ENCODE data around the gene BORCS6.

Gene BORCS6

GRCh38 chr17:8142158-8142886, 47.7 kb downstream of the BORCS6 start:
- DNase-seq: no peak

GRCh38 chr17:8141741-8142140, 48.2 kb downstream of the BORCS6 start:
- no peak for DNase-seq

GRCh38 chr17:8141045-8141444, 48.9 kb downstream of the BORCS6 start:
- DNase-seq: no peak

GRCh38 chr17:8140065-8141029, 49.6 kb downstream of the BORCS6 start:
- no peak for DNase-seq

- peak; percentile 93 to 95 (median 94) for DNase-seq
Measured at GRCh38 chr17:8138672-8139371, 51.2 kb downstream of the BORCS6 start.

- DNase-seq: no peak
Measured at GRCh38 chr17:8138374-8138671, 51.7 kb downstream of the BORCS6 start.
